HK-2 (cell line): ENCODE measurements around the gene PANX2.

Source experiments
- DNase-seq: peaks from one replicate; pipeline ENCODE4 v3.0.0-alpha.2; 2018; ENCODE audit not compliant: unreplicated experiment

Gene PANX2

GRCh38 chr22:50229370-50229769, 58.8 kb downstream of the PANX2 start:
- DNase-seq = no peak
